ENCODE measurements around the gene ERBB4. TPM values are rescaled to one million over a fixed set of nuclear protein-coding genes. Genes with fewer than 3 reads are reported as not detected.

Gene ERBB4
- total and polyA plus RNA-seq, 7 donors, result 0.07 to 7.5 (median 2.0) TPM

DNA sequence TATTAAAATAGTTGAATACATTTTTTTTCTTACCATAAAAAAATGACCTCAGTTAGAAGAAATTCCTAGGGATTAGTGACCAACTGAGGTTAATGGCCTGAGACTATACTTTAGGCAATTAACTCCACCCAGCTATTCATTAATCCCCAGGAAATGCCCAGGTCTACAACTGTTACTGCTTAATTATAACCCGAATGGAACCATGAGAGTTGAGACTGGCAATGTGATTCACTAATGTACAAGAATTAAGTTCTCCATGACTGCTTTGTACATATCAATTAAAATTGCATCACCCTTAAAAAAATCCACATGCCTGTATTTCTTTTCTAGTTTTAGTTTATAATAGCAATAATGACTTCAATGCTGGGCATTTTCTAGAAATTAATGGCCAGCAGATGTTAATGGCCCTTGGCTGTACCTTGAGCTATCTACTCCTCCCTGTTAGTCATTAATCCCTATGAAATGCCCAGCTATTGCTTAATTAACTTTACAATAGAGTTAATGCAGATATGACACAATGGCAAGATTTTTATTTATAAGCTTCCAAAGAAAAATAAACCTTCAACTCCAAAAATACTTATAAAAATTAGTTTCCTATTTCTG, 44.1 kb downstream of the ERBB4 start:
- H3K27me3 ChIP-seq (ENCODE audit: insufficient read depth in 3 of 3, low read length in 2 of 3), result no peaks in the 10 kb centered on the region
- H3K4me3 ChIP-seq, result no peak overlapping the region
- WGBS, 3 donors, result 59 to 93% (median 67%) methylated on average over 1 of the region's 1 CpG
- no peaks in the 10 kb centered on the region for H3K9me3 ChIP-seq
- no peak overlapping the region for H3K27ac ChIP-seq
- intact Hi-C loops (cut with DNase I), result no loop called here
- no peak for ATAC-seq
- TF ChIP-seq CTCF (IDR thresholded peaks at IDR 0.05), result no peak
- no peak for DNase-seq
- peaks cover 12% of the 10 kb centered on the region for H3K4me1 ChIP-seq
- no peaks in the 10 kb centered on the region for H3K36me3 ChIP-seq (ENCODE audit: insufficient read depth in 1 of 2, low read depth in 1 of 2)

- Histone ChIP-seq H3K27ac (no peak overlapping the region), H3K27me3 (ENCODE audit: insufficient read depth in 3 of 3, low read length in 2 of 3) (no peaks in the 10 kb centered on the region), H3K4me3 (no peak overlapping the region), H3K36me3 (ENCODE audit: insufficient read depth in 1 of 2, low read depth in 1 of 2) (no peaks in the 10 kb centered on the region), H3K9me3 (no peaks in the 10 kb centered on the region), H3K4me1 (peaks cover 12% of the 10 kb centered on the region)
- intact Hi-C loops (cut with DNase I), result no loop called here
- ATAC-seq (no peak), DNase-seq (no peak)
- WGBS, 3 donors, result 83 to 88% (median 84%) methylated on average over 3 of the region's 3 CpGs
- TF ChIP-seq CTCF (IDR thresholded peaks at IDR 0.05), result no peak
Observed at GRCh38 chr2:212489719-212490346, 48.8 kb downstream of the ERBB4 start.

DNA sequence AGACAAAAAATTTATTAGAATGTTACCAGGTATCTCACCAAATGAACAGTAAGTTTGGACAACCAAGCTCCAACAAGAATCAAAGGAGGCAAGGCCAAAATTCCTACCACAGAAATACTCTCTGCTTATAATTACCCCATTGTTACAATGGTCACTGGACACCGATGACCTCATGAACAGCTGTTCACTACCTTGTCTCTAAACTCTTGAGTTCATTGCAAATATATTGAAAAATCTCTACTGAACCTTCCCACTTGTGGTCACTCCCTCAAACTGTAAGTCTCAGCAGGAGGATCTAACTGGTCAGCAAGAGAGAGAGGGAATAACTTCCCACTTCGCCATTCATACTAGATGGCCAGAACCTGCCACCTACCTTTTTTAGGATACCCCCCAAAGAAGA, 50.0 kb downstream of the ERBB4 start:
- no peak overlapping the region for H3K27ac ChIP-seq
- DNase-seq (no peak), ATAC-seq (no peak)
- no peaks in the 10 kb centered on the region for H3K36me3 ChIP-seq (ENCODE audit: insufficient read depth in 1 of 2, low read depth in 1 of 2)
- H3K9me3 ChIP-seq, result no peaks in the 10 kb centered on the region
- WGBS, 3 donors, result 65 to 71% (median 66%) methylated on average over 2 of the region's 2 CpGs
- TF ChIP-seq CTCF (IDR thresholded peaks at IDR 0.05), result no peak
- intact Hi-C loops (cut with DNase I), result no loop called here
- H3K27me3 ChIP-seq (ENCODE audit: insufficient read depth in 3 of 3, low read length in 2 of 3), result no peaks in the 10 kb centered on the region
- peaks cover 12% of the 10 kb centered on the region for H3K4me1 ChIP-seq
- H3K4me3 ChIP-seq, result no peak overlapping the region

DNA sequence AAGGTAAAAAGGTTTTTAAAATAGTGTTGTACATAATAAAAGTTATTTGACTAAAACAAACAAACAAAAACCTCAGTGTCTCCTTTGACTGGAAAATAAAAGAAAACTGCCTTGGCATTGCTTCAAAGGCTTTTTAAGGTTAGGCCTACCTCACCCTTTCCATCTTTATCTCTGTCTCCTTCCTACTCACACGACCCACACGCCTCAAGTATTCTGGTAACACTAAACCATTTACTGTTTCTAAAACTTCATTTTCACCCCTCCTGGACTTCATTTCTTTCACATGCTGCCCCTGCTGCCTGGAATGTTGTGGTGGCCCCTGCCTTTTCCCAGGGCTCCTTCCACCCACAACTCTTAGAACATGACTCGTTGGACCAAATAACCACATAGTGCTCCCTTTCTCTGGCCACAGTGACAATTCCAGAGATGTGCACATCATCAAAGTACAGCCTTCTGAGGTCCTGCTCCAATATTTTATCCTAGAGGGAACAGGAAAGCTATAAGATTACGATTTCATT, 54.0 kb downstream of the ERBB4 start:
- no peaks in the 10 kb centered on the region for H3K27me3 ChIP-seq (ENCODE audit: insufficient read depth in 3 of 3, low read length in 2 of 3)
- TF ChIP-seq CTCF (IDR thresholded peaks at IDR 0.05), result no peak
- no peaks in the 10 kb centered on the region for H3K36me3 ChIP-seq (ENCODE audit: insufficient read depth in 1 of 2, low read depth in 1 of 2)
- H3K9me3 ChIP-seq, result no peaks in the 10 kb centered on the region
- no peak for DNase-seq
- H3K4me1 ChIP-seq, result peaks cover 7% of the 10 kb centered on the region
- 61 to 72% (median 69%) methylated on average over 4 of the region's 4 CpGs for WGBS, 3 donors
- no peak overlapping the region for H3K4me3 ChIP-seq
- no peak for ATAC-seq
- H3K27ac ChIP-seq, result no peak overlapping the region
- intact Hi-C loops (cut with DNase I), result no loop called here
